ENCODE data around the gene NAA60. TPM values are rescaled to one million over a fixed set of nuclear protein-coding genes. Genes with fewer than 3 reads are reported as not detected.

NAA60 gene
- total RNA-seq: 10 to 100 TPM; 25.4 to 25.9 (median 25.5) TPM

- Histone ChIP-seq H3K4me1 (no peaks in the 10 kb centered on the region), H3K36me3 (no peaks in the 10 kb centered on the region), H3K27ac (peak within 1 kb of the TSS; percentile 71 to 90), H3K4me3 (peak within 1 kb of the TSS; percentile 59 to 75 (median 59)), H3K9me3 (peaks cover 12 to 24% of the 10 kb centered on the region in 2 donors), H3K27me3 (no peaks in the 10 kb centered on the region)
- intact Hi-C loops (cut with DNase I; ENCODE audit: low total_unique reads): no loop called here
- peak; percentile 78 to 83 for DNase-seq (ENCODE audit: low spot score in 2 of 2)
- TF ChIP-seq CTCF (IDR thresholded peaks at IDR 0.05): no peak
- TF ChIP-seq POLR2AphosphoS5 (IDR thresholded peaks at IDR 0.05): peak in 1 of 3 donors; percentile 49
- TF ChIP-seq POLR2A (IDR thresholded peaks at IDR 0.05): peak; percentile 18
Observed at GRCh38 chr16:3443108-3444031, at the start of gene NAA60, which contains the start of gene ZNF597. TSS of gene NAA60 (plus strand) at chr16:3443680. CDS start at chr16:3476228, 32,548 bp downstream. TSS of gene ZNF597 (minus strand) at chr16:3443504. CDS start at chr16:3443153, 351 bp downstream.

- Histone ChIP-seq H3K27me3 (no peaks in the 10 kb centered on the region), H3K4me1 (no peaks in the 10 kb centered on the region), H3K4me3 (peak overlapping the region; percentile 86 to 98 (median 95)), H3K27ac (peak overlapping the region; percentile 91 to 95), H3K9me3 (peaks cover 37 to 47% of the 10 kb centered on the region in 2 donors), H3K36me3 (peaks cover 6% of the 10 kb centered on the region)
- intact Hi-C loops (cut with DNase I; ENCODE audit: low total_unique reads): no loop called here
- DNase-seq (ENCODE audit: low spot score in 2 of 2): no peak
- TF ChIP-seq POLR2A (IDR thresholded peaks at IDR 0.05) (no peak), CTCF (IDR thresholded peaks at IDR 0.05) (no peak), POLR2AphosphoS5 (IDR thresholded peaks at IDR 0.05) (no peak)
Observed at GRCh38 chr16:3400446-3400778, 43.1 kb upstream of the NAA60 start.

GRCh38 chr16:3400779-3401688, 42.4 kb upstream of the NAA60 start, which contains the start of the genes ZNF174 and ZSCAN32:
TSS of gene ZNF174 (plus strand) at chr16:3401215. CDS start at chr16:3402005, 790 bp downstream.
TSS of gene ZSCAN32 (minus strand) at chr16:3401004. CDS start at chr16:3397557, 3,447 bp downstream.
- Histone ChIP-seq H3K36me3 (peaks cover 10% of the 10 kb centered on the region), H3K27ac (peak within 1 kb of the TSS; percentile 91 to 95), H3K4me3 (peak within 1 kb of the TSS; percentile 86 to 98 (median 95)), H3K9me3 (peaks cover 38 to 47% of the 10 kb centered on the region in 2 donors), H3K27me3 (no peaks in the 10 kb centered on the region), H3K4me1 (no peaks in the 10 kb centered on the region)
- TF ChIP-seq CTCF (IDR thresholded peaks at IDR 0.05): no peak
- peak; percentile 56 to 81 (median 58) for TF ChIP-seq POLR2AphosphoS5 (IDR thresholded peaks at IDR 0.05)
- peak; percentile 98 to 99 for DNase-seq (ENCODE audit: low spot score in 2 of 2)
- intact Hi-C loops (cut with DNase I; ENCODE audit: low total_unique reads): no loop called here

- H3K36me3 ChIP-seq: peaks cover 8% of the 10 kb centered on the region
- TF ChIP-seq POLR2A (IDR thresholded peaks at IDR 0.05): no peak
- TF ChIP-seq CTCF (IDR thresholded peaks at IDR 0.05): no peak
- TF ChIP-seq POLR2AphosphoS5 (IDR thresholded peaks at IDR 0.05): no peak
- H3K4me3 ChIP-seq: peak overlapping the region; percentile 86 to 98 (median 95)
- intact Hi-C loops (cut with DNase I; ENCODE audit: low total_unique reads): no loop called here
- no peak for DNase-seq (ENCODE audit: low spot score in 2 of 2)
- H3K9me3 ChIP-seq: peaks cover 39 to 47% of the 10 kb centered on the region in 2 donors
- H3K27me3 ChIP-seq: no peaks in the 10 kb centered on the region
- no peaks in the 10 kb centered on the region for H3K4me1 ChIP-seq
- peak overlapping the region; percentile 91 to 95 for H3K27ac ChIP-seq
Observed at GRCh38 chr16:3401719-3402397, 41.6 kb upstream of the NAA60 start.
